NCI-H526 (cell line): Measurements from ENCODE around the gene EPHA4.

ENCODE experiments used
- DNase-seq, 2 experiments: peaks; one replicate each; lab custom pipeline; 2025; lab: John Stamatoyannopoulos, UW

EPHA4 gene

DNA sequence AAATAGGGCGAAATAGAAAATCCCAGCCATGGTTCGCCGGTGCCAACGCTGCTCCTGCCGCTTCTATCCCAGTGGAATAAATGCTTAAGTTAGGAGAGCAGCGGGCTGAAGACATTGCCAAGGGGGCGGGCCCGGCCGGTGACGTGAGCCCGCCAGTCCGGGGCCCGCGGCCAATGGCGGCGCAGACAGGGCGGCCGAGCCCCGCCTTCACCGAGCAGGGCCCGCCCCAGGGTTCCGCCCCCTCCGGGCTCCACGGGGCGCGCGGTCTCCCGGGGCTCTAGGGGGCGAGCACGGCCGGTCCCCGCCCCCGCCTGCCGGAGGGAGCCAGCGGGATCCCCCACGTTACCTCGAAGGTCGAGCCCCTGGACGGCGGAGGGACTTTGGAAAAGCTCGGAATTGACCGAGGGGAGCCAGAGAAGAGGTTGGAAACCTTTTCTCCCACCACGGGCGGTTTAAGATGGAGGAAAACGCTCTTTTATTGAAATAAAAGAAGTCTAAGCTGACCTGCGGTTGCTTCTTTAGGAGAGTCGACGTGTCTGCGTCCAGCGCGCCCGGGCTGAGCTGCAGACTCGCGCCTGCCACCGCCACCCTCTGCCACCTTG, at the start of gene EPHA4:
Gene EPHA4 (minus strand): TSS at position 86 of the 602 bp plus-strand sequence. CDS start 56 bp downstream, at position 30.
- peak; percentile 71 to 96 for DNase-seq

DNA sequence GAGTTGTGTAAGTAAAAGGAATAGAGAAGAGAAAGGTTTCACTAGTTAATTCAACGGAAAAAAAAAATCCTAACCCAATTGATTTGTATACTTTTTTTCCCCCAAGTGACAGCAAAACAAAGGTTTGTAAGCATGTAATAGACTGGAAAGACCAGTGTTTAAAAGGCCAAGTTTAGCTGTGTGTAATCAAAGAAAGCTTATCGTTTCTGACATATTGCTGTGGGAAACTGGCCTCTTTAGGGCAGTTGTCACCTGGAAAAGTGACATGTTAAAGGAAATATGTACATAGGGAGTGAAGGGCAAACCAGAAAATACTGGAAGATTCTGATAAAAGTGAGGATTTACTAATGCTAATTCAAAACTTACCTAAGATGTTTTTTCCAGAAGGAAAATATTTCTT, 45.9 kb upstream of the EPHA4 start:
- no peak for DNase-seq

DNA sequence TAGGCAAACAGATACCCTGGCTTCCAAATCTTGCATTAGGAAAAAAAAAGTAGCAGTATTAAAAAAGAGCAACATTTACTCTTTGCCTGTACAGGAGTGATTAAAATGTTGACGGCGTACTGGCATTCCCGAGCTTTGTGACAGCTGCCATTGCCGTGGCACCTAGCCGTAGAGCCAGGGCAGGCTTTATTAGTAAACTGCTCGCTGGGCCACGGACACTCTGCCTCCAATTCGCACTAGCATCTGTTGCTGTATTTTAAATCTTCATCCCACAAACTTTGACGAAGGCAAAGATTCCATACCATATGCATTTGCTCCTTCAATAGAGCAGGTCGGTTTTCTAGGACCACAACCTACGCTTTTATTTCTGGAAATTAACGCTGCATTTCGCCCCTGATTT, 44.5 kb upstream of the EPHA4 start:
- no peak for DNase-seq

DNA sequence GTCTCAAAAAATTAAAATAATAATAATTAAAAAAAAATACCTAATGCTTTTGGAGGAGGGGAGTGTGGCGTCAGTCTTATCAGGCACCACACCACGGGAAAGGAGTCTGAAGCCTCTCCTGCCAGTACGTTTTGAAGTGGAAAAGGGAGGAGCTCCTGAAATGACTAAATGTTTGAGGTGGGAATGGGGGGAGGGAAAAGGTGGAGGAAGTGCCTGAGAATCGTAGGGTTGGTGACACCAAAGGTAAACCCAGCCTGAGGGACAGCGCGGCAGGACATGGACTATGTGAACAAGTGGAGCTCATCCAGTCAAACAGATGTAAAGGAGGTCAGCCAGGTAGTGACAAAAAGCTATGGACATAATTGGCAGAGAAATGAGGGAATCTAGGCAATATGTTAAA, 42.2 kb upstream of the EPHA4 start:
- DNase-seq: no peak

DNA sequence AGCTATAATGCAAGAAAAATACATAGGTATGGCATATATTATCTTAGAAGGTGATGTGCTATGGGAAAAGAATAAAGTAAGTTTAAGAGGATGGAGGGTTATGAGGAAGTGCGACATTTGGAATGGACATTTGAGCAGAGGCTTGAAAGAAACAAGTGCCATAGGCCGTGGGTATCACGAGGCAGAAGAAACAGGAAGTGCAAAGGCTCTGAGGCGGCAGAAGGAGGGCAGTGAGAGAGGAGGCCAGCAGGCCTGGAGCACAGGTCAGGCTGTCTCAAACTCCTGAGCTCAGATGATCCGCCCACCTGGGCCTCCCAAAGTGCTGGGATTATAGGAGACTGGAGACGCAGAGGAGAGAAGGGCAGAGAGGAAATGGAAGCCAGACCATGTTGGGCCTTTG, 40.7 kb upstream of the EPHA4 start:
- no peak for DNase-seq

DNA sequence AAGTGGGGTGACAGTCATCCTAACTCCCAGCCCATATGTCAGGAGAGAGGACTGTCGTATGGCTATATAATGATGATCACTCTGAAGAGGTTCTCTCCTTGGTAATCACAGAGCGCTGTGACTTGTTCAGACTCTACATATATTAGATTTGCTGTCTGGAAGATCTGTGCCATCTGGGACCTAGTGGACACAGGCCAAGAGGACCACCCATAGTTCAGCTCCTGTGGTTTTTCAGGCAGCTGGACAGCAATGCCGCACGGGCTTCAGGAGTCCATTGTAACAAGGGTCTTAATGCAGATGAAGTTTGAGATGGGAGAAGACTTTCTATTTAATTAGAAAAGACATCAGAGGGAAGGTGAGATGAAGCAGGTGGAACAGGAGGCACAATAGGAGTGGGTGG, 40.1 kb upstream of the EPHA4 start:
- no peak for DNase-seq

DNA sequence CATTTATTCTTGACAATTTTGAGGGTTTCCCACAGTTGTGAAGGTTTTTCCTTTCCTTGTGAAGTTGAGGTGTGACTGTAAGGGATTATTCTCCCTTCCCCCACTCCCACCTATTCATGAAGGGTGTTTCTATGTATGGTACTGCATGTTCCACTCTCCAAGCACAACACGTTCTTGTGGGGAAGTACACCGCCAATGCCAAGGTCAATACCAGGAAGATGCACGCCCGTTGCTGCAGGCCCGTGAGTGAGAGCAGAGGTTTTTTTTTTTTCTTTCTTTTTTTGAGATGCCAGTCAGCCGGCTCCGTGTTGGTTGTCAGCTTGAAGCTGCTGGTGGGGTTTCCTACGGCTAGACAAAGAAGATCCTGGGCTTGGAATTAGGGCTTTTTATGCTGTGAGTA, 38.6 kb upstream of the EPHA4 start:
- no peak for DNase-seq

DNA sequence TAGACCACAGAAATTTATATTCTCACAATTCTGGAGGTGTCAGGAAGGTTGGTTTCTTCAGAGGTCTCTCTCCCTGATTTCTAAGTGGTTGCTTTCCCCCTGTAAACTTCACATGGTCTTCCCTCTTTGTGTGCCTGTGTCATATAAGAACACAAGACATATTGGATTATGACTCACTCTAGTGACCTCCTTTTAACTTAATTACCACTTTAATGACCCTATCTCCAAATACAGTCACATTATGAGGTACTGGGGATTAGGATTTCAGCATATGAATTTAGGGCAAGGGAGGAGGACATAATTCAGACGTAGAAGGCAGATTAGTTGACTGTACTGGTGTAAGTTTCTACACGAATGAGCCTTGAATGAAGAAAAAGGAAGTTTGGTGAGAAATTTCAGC, 38.2 kb upstream of the EPHA4 start:
- DNase-seq: no peak

DNA sequence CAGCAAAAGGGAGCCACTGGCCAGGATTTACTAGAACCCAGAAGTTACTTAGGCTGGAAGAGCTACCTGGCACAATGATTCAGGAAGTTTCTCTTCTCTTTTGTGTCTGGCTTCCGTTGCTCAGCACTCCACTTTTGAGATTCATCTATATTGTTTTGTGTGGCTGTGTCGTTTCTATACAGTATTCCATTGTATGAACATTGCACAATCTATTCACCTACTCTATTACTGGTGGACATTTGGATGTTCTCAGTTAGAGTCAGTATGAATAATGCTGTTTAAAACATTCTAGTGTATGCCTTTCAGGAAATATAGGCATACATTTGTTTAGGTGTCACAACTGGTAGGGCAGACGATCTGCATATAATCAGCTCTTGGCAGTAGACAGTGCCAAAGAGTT, 36.3 kb upstream of the EPHA4 start:
- DNase-seq: no peak

DNA sequence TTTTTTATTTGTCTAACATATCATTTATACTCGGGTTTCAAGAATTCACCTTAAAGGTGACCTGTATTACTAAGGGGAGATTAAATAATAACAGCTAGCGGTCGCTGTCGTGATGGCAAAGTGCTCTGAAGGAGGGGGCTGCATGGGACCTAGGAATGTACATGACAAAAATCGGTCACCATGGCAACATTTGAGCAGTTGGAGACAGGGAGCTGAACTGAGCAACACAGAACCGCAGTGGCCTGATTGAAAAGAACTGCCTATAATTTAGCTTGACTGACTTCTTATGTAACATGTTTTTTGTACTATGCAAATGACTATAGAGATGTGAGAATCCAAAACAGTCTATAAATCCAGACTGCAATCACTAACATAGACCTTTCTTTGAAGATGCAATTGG, 34.3 kb upstream of the EPHA4 start:
- peak in 1 of 2 experiments; percentile 3 for DNase-seq

DNA sequence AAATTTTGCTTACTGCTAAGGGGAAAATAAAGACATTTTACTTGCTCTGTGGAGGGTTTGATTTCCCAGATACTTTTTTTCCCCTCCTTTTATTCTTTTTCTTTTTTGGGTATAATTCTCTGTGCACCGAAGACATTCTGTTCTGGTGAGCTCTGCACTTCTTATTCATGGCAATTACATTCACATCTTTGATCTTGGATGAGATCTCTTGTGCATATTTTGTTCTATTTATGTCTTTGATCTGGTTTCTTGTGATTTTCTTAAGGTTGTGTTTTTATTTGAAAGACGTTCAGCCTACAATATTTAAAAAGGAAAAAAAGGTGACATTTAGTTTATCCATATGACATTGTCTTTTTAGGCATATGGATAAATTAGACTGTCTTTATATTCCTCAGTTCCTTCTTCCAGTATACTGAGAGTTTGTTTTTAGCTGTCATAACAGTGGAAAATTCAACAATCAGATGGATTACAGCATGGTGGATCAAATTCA, 33.7 kb upstream of the EPHA4 start:
- no peak for DNase-seq

DNA sequence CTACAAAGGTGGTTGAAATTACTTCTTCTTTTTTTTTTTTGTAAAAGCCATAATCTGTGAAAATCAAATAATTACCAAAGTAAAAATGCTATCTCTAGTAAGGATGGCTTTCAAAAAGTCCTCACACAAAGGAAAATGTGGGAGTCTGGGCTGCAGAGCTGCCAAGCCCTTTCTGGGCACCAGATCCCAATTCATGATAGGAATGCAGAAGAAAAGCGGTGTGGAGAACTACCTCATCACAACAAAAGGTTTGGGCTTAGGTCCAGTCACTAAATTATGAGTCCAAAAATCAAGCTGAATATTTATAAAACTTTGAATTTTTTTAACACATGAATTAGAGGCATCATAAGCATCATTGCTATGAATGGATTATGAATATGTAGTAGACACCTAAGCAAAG, 30.8 kb upstream of the EPHA4 start:
- DNase-seq: no peak

DNA sequence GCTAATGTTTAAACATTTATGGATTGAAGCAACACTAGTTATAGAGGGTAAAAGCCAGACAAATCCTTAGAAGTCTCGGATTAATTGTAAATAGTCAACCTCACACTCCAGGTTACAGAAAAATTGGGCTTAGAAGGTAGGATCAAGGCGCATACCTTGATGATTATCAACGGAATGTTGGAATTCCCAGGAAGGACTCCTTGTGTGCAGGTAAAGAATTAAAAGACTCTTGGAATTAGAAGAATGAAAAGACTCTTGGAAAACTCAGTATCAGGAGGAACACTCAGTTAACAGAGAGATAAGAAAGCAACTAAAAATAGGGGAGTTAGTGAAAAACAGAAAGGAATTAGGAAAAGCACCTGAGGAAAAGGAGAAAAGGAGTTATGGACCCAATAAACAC, 29.3 kb upstream of the EPHA4 start:
- DNase-seq: no peak

DNA sequence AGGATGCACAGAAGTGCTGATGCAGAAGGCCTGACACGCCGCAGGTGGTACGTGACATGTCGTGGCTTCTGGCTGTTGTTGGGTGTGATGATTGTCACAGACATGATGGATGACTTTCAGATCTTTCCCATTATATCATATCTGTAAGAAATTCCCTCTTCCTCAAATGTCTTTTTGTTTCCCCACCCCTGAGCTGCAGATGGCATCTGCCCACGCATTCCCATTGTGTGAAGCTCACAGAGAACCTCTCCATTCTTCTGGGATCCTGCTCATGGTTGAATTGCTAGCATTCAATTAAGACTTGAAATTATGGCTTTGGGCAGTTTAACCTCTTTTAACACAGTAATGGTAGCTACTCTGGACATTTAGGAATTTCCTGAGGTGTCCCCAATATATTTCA, 28.3 kb upstream of the EPHA4 start:
- no peak for DNase-seq

DNA sequence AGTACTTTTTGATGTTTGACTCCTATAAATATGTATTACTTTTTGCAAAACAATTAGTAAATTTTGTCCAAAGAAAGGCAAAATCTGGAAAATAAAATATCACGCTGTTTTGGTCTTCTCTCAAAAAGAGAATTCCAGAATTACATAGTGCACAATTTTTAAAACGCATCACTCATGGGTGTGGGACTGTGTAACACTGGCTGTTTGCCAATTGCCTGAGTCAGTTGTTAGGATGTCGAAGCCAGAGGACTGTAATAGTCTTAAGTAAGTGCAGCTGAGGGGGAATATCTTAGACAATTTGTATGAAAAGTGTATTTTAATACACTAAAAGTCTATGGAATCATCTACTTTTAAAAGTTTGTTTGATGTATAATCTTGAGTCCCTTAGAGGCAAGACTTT, 24.1 kb upstream of the EPHA4 start:
- DNase-seq: no peak

DNA sequence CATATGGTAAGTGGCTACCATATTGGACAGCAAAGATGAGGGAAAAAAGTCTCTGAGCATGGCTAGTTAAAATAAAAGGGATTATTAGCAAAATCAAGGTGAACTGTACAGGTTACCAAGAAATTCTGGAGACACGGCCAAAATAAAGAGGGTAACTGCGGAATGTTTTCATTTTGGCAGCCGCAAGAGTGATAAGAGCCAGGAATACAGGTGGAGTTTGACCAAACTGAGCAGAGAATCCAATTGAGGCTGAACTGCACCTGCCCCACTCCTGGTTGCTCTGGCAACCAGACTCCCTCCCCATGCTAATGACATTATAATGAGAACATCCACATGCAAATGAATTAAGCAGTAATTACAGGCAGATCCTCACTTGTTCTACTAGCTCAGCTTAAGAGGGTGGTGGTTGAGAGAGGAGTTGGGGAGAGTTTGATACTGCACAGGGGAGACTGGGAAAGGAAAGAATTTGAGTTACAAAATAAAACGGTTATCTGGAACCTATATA, 18.8 kb upstream of the EPHA4 start:
- DNase-seq: peak; percentile 90 to 93

DNA sequence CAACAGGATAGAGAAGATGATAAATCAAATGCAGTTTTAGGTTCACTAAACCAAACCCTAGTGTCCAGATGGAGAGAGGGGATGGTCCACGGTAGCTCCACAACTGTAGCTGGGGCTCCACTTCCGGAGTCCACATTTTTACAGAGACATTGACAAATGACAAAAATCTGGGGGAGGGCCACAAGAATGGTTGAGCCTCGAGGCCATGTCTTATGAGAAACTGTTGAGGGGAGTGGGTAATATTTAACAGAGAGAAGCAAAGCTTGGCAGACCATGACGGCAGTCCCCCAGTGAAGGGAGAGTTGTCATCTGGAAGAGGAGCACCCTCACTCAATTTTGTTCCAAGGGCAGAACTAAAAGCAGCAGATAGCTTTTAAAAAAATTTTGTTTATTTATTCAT, 17.6 kb upstream of the EPHA4 start:
- no peak for DNase-seq

DNA sequence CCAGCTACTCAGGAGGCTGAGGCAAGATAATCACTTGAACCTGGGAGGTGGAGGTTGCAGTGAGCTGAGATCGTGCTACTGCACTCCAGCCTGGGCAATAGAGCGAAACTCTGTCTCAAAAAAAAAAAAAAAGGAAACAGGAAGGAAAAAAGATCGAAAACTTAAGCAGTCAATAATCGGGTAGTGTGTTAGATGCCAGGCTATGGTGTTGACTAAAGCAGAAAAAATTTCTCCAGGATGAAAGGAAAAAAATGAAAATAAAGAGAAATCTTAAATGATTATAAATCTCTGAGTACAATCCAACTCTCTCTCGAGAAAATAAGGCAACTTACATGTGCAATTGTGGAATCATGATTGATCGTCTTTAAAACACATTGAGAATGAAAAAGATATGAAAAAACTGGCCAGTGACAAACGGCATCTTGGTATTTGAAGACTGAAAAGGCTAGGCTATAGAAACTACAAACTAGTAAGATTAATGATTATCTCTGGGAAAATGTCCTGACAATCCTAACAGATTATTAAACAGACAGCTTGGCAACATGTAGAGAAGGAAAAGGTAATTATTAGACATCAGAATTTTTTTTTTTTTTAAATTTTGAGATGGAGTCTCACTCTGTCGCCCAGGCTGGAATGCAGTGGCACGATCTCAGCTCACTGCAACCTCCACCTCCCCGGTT, 16.3 kb upstream of the EPHA4 start:
- DNase-seq: no peak

DNA sequence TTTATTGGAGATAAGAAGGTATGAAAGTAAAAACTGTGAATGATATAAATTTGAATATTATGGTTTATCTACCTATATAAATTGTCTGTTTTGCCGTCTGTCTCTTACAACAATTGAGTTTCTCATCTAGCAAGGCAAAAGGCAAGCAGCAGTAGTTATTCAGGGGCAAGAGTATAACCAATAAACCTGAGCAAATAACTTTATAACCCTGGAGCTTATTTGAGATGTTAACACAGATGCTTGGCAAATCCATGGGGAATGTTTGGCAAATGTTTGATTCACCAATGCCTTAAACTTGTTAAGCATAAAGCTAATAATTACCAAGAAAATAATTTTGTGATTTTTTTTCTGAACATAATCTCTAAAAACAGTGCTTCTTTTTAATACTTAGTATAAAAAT, 9.9 kb upstream of the EPHA4 start:
- peak; percentile 21 to 22 for DNase-seq

DNA sequence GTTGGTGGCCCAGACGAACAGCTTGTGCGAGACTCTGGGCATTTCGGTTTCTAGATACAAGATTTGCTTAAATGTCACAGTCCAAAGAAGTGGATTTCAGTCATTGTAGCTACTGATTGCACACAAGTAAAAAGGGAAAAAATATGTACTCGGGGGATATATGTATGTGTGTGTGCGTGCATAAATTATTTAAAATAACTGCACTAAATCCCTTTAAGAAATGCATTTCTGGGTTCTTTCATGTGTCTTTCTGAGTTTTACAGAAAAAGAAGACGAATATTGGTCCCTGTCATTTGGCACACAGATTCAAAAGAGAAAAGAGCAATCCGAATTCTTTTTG, 2.1 kb upstream of the EPHA4 start:
- no peak for DNase-seq

DNA sequence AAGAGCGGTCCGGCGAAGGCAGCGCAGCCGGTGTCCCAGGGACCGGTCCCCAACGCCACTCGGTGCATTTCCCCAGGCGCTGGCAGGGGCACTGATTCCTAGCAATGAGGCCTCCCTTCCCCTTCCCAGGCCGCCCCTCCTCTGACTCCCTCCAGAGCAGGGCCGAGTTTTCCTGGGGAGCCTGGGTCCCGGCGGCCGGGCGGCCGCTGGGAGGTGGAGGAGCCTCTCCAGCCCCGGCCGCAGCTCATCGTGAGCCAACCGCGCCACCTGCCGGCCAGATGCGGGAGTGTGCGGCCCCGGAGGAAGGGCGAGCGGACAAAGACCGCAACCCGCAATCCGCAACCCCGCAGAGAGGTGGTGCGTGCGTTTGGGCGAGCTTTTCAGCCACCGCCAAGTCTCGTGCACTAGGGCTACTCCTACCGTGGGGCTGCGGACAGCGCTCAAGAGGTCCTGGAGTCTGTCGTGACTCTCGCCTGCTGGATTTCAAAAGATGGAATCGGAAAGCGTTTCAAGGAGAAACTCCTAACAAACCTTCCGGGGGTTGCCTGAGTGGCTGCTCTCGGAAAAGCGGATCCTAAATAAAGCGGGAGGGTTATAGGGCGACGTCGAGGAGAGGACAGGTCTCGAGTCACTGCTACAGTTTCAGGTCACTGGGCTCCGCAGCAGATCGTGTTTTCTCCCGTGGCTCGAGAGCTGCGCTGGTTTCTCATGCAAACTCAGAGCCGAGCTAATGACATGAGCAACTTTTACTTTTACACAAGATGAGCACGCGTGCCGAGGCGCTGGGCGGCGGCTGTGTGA, 1.5 kb upstream of the EPHA4 start:
- peak; percentile 81 to 95 for DNase-seq

DNA sequence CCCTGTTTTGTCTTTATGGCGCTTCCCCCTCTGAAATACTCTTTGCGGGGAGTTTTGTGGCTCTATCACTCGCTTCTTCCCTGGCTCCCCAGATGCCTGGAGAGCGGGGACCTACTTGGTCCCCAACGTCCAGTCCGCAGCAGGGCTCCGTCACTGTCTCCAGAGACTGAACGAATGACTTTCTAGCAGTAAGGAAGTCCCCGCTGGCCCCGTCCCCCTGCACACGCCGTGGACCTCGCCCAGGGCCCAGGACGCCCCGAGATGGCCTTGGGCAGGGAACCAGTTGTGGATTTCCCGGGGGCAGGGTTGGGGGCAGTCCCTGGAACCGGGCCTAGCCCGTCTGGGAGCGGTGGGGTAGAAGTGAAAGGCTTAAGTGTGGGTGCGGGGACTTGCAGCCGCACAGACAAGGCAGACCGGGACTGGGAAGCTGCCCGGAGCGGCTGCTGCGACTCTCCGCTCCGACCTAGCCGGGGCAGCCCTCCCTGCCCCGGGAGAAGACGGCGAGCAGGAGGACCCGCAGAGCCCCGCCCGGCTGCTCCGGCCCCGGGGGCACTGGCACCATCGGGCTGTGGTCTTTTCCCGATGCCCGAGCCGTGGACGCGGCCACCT, 821 bp upstream of the EPHA4 start:
- DNase-seq: peak; percentile 68 to 89
